Measurements from ENCODE around the gene PISD. TPM values are rescaled to one million over a fixed set of nuclear protein-coding genes. Genes with fewer than 3 reads are reported as not detected.

PISD gene
- total RNA-seq, 4 donors from 2014 or later: 33.7 to 111 (median 47.7) TPM

GRCh38 chr22:31630331-31631329 lies 31.4 kb downstream of the PISD start:
- H3K27me3 ChIP-seq: no peaks in the 10 kb centered on the region
- peak; percentile 81 for DNase-seq
- WGBS, 2 donors (ENCODE audit: low coverage in 1 of 2): 0 to 5% methylated on average over 1 to 44 of the region's 65 CpGs
- peaks cover 19 to 50% (median 39%) of the 10 kb centered on the region in 4 donors for H3K4me1 ChIP-seq
- no peaks in the 10 kb centered on the region for H3K36me3 ChIP-seq
- H3K4me3 ChIP-seq: peak overlapping the region; percentile 68 to 90 (median 78)
- peak overlapping the region; percentile 84 to 89 (median 87) for H3K27ac ChIP-seq
- intact Hi-C loops (cut with DNase I; ENCODE audit: low total_unique reads): loop anchor here (5.0 kb wide), 1 partner anchor 73 kb away; no protein-coding TSS in a partner anchor
- TF ChIP-seq POLR2A (IDR thresholded peaks at IDR 0.05) (peak; percentile 27), EP300 (IDR thresholded peaks at IDR 0.05; ENCODE audit: low read depth) (no peak), POLR2AphosphoS5 (IDR thresholded peaks at IDR 0.05) (peak; percentile 27 to 61 (median 50))
- in situ Hi-C loops (cut with MboI; ENCODE audit: low pct_ligation_motif_present in 1 of 4, low pct_unique_long_range_greater_than_20kb in 1 of 4, low sequenced_read_pairs in 3 of 4): loop anchor here in 3 of 4 donors (5.0 to 25.0 kb wide), 3 partner anchors 66 to 143 kb away; partner anchors contain the start of genes EIF4ENIF1 (in 1 of the 3) and SFI1 (in 1 of the 3)
- no peaks in the 10 kb centered on the region for H3K9me3 ChIP-seq

GRCh38 chr22:31629741-31630184 lies 32.3 kb downstream of the PISD start:
- no peak for DNase-seq
- TF ChIP-seq POLR2AphosphoS5 (IDR thresholded peaks at IDR 0.05): no peak
- no peak for TF ChIP-seq POLR2A (IDR thresholded peaks at IDR 0.05)
- no peak for TF ChIP-seq EP300 (IDR thresholded peaks at IDR 0.05; ENCODE audit: low read depth)
- TF ChIP-seq, protein P1, sequence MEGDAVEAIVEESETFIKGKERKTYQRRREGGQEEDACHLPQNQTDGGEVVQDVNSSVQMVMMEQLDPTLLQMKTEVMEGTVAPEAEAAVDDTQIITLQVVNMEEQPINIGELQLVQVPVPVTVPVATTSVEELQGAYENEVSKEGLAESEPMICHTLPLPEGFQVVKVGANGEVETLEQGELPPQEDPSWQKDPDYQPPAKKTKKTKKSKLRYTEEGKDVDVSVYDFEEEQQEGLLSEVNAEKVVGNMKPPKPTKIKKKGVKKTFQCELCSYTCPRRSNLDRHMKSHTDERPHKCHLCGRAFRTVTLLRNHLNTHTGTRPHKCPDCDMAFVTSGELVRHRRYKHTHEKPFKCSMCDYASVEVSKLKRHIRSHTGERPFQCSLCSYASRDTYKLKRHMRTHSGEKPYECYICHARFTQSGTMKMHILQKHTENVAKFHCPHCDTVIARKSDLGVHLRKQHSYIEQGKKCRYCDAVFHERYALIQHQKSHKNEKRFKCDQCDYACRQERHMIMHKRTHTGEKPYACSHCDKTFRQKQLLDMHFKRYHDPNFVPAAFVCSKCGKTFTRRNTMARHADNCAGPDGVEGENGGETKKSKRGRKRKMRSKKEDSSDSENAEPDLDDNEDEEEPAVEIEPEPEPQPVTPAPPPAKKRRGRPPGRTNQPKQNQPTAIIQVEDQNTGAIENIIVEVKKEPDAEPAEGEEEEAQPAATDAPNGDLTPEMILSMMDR (IDR thresholded peaks at IDR 0.05): no peak
- Histone ChIP-seq H3K9me3 (no peaks in the 10 kb centered on the region), H3K4me3 (peak overlapping the region; percentile 68 to 90 (median 78)), H3K4me1 (peaks cover 19 to 49% (median 41%) of the 10 kb centered on the region in 4 donors), H3K27ac (peak overlapping the region; percentile 84 to 89 (median 87)), H3K27me3 (no peaks in the 10 kb centered on the region), H3K36me3 (no peaks in the 10 kb centered on the region)
- intact Hi-C loops (cut with DNase I; ENCODE audit: low total_unique reads): loop anchor here (5.0 kb wide), 2 partner anchors 72 to 142 kb away; partner anchors contain the start of gene EIF4ENIF1
- in situ Hi-C loops (cut with MboI; ENCODE audit: low pct_ligation_motif_present in 1 of 4, low pct_unique_long_range_greater_than_20kb in 1 of 4, low sequenced_read_pairs in 3 of 4): loop anchor here in 3 of 4 donors (5.0 to 25.0 kb wide), 3 partner anchors 65 to 142 kb away; partner anchors contain the start of genes EIF4ENIF1 (in 1 of the 3) and SFI1 (in 1 of the 3)
- WGBS, 2 donors (ENCODE audit: low coverage in 1 of 2): 67 to 80% methylated on average over 1 to 5 of the region's 14 CpGs

GRCh38 chr22:31628969-31629708 lies 32.9 kb downstream of the PISD start:
- Histone ChIP-seq H3K27me3 (no peaks in the 10 kb centered on the region), H3K27ac (peak overlapping the region in 2 of 4 donors; percentile 84 to 87), H3K36me3 (no peaks in the 10 kb centered on the region), H3K4me3 (no peak overlapping the region), H3K9me3 (no peaks in the 10 kb centered on the region), H3K4me1 (peaks cover 19 to 49% (median 41%) of the 10 kb centered on the region in 4 donors)
- in situ Hi-C loops (cut with MboI; ENCODE audit: low pct_ligation_motif_present in 1 of 4, low pct_unique_long_range_greater_than_20kb in 1 of 4, low sequenced_read_pairs in 3 of 4) (loop anchor here in 1 of 4 donors (25.0 kb wide), 1 partner anchor 142 kb away; the partner anchor contains the start of genes EIF4ENIF1 and SFI1), intact Hi-C loops (cut with DNase I; ENCODE audit: low total_unique reads) (loop anchor here (5.0 kb wide), 1 partner anchor 142 kb away; the partner anchor contains the start of gene EIF4ENIF1)
- DNase-seq: no peak
- 77 to 83% methylated on average over 10 to 17 of the region's 17 CpGs for WGBS, 2 donors (ENCODE audit: low coverage in 1 of 2)
- TF ChIP-seq, protein P1 (IDR thresholded peaks at IDR 0.05): no peak
- TF ChIP-seq POLR2AphosphoS5 (IDR thresholded peaks at IDR 0.05): no peak
- TF ChIP-seq POLR2A (IDR thresholded peaks at IDR 0.05): no peak
- TF ChIP-seq EP300 (IDR thresholded peaks at IDR 0.05; ENCODE audit: low read depth): no peak

DNA sequence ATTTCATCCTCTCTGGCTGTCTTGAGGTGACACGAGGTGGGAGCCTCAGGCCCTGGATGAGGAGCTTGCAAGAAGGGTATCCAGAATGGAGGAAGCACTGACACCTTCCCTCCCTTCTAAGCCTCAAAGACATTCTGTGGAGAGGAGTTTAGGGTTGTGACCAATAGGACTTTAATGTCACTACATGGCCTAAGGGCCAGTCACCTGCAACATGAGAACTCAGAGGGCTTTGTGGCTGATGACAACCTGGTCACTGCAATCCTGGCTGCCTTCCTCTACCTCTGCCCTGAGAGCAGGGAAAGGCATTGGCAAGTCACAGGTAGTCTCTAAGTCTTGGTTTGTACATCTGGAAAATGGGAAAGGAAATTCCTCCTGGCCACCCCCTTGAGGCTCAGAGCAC lies 33.7 kb downstream of the PISD start:
- 79% methylated on average over 1 of the region's 1 CpG; no CpG with 5 or more reads in 1 of the 2 donors for WGBS, 2 donors (ENCODE audit: low coverage in 1 of 2)
- TF ChIP-seq POLR2AphosphoS5 (IDR thresholded peaks at IDR 0.05) (no peak), EP300 (IDR thresholded peaks at IDR 0.05; ENCODE audit: low read depth) (no peak), POLR2A (IDR thresholded peaks at IDR 0.05) (no peak)
- TF ChIP-seq, protein P1 (IDR thresholded peaks at IDR 0.05): no peak
- no peak for DNase-seq
- Histone ChIP-seq H3K27ac (no peak overlapping the region), H3K36me3 (no peaks in the 10 kb centered on the region), H3K4me3 (no peak overlapping the region), H3K4me1 (peaks cover 19 to 49% (median 40%) of the 10 kb centered on the region in 4 donors), H3K9me3 (no peaks in the 10 kb centered on the region), H3K27me3 (no peaks in the 10 kb centered on the region)
- in situ Hi-C loops (cut with MboI; ENCODE audit: low pct_ligation_motif_present in 1 of 4, low pct_unique_long_range_greater_than_20kb in 1 of 4, low sequenced_read_pairs in 3 of 4): loop anchor here in 1 of 4 donors (25.0 kb wide), 1 partner anchor 141 kb away; the partner anchor contains the start of genes EIF4ENIF1 and SFI1
- intact Hi-C loops (cut with DNase I; ENCODE audit: low total_unique reads): loop anchor here (5.0 kb wide), 1 partner anchor 141 kb away; the partner anchor contains the start of gene EIF4ENIF1
